ENCODE measurements around the gene WDR37.
A peak's percentile ranks its signal among the peaks of the same experiment; 100 is the strongest.
"Not testable (repeated sequence)": the region's sequence is repeated elsewhere in the genome, so short reads cannot be mapped to it uniquely, and the experiment has no call there.

WDR37 gene

DNA sequence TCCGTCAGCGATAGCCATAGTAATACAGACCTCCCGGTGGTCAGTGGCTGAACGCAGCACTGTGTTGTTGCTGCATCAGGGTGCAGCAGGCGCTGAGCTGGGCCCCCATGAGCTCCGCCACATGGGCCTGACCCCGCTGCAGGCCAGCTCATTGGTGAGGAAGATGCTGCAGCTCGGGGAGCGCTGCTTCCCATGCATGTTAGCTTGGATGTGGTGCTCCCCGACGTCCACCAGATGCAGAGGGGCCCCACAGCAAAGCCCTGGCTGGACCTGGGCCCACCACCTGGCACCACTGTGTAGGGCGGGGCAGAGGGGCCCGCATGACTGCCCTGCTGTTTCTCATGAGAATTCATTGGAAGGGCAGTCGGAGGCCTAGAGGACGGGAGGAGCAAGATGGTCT is 50.8 kb downstream of the WDR37 start:
- no peak for DNase-seq (ENCODE audit: low read depth)

- no peak for DNase-seq (ENCODE audit: low read depth)
Measured at GRCh38 chr10:1107679-1108078, 51.5 kb downstream of the WDR37 start.

DNA sequence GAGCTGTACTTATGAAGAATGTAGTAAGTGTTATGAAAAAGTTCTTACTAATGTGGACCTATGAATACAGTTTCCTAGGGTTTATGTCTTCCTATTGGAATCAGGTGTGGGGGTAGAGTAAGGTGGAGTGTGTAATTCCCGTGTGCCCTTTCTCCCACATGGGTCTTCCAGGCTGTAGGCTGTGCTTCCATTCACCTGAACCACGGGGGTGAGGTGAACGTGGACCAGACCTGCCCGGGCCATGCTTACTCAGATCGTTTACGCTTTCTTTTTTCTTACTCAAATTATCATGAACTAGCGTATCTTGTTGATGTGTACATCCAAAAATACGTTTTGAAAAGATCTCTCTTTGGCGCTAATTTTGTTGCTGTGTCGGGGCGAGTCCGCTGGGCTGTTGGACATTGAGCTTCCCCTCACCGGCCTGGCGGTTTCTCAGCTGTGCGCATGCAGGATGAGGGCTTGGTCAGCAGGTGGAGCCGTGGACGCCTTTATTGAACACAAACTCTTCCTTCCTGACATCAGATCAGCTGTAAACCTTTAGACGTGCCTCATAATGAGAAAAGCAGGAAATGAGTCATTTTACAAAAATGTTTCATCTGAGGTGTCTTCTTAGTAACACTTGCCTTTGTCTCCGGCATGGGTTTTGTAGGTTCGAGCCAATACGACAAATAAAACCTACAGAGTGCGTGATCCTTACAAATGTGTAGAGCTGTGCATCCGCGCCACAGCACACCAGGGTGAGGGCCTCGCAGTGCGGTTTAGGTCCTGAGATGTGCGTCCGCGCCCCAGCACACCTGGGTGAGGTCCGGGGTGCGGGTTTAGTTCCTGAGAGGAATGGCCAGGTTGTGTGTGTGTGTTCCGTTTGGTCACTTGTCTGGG is 53.8 kb downstream of the WDR37 start:
- DNase-seq (ENCODE audit: low read depth) = peak; percentile 65

DNA sequence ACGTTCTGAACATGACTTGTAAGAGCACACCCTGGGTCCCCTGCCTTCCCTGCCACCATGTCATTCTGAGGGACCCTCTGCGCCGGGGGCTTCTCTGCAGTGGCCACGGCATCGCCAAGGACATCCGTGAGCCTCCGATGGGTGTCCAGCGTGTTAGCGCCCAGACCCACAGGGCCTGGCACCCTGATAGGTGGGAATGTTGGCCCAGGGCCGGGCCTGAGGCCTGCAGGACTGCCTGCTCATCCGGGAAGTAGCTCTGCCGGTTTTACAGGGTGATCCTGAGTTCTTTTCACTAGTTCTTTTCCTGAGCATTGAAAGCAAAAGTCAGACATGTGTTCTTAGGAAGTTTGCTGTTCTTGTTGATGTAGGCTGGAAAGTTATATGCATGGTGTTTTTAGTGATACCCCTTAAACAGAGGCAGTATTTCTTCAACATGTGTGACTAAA is 54.5 kb downstream of the WDR37 start:
- no peak for DNase-seq (ENCODE audit: low read depth)

DNA sequence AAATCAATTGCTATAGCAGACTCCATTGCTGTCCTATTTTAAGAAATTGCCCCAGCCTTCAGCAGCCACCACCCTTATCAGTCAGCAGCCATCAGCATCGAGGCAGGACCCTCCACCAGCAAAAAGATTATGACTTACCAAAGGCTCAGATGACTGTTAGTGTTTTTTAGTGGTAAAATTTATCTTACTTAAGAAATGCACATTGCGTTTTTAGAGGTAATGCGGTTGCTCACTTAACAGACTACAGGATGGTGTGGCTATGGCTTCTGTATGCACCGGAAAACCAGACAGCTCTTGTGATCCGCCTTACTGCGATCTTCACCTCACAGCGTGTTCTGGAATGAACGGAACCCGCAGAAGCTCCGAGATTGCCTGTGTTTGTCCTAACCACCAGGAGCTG is 58.1 kb downstream of the WDR37 start:
- DNase-seq (ENCODE audit: low read depth) = no peak

DNA sequence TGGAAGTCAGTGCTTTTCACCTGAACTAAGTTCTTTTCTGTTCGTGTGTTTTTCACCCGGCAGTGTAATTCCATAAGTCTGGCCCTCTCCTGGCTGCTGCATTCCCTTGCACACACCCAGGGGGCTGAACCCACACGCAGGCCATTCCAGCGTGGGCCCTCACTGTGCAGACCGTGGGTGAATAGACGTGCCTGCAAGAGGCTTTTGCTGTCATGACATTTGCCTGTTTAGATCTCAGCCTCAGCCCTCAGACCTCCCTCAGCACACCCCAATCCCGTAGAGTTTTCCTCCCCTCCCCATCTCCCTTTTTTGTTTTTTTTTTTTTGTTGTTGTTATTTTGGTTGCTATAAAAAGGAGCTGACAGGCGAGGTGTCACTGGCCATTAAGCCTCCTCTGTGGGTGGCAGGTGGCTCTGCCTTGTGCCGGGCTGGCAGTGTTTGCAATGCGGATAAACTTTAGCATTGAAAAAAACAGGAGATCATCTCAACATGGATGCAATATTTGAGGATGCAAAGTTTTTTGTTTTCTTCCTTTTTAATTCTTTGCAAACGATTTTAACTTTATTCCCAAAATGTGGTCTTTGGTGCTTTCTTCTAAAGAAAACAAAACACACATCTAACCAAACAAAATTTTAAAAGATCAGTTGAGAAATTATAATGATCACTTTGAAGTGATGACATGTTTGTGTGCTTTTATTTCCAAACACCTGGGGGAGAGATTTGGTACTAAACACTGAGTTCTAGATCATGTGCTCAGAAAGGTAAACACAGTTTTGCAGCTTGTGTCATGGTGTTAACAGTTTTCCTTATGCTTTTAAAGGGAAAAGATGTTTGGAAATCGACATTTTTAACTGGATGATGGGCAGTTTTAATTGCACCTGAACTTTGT is 58.8 kb downstream of the WDR37 start:
- no peak for DNase-seq (ENCODE audit: low read depth)

GRCh38 chr10:1115607-1115955 is 59.4 kb downstream of the WDR37 start:
- no peak for DNase-seq (ENCODE audit: low read depth)

DNA sequence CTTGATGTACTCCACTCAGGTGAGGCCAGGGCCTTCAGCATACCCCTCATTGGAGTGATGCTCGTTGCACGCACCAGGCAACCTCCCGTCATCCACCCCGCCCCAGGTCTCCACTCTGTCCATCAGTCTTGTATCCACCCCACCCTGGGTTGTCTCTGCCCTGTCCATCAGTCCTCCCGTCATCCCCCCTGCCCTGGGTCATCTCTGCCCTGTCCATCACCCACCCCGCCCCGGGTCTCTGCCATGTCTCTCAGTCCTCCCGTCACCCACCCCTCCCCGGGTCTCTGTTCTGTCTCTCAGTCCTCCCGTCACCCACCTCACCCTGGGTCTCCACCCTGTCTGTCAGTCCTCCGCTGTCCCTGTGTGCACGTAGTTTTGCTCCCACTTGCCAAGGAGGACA is 59.9 kb downstream of the WDR37 start:
- no peak for DNase-seq (ENCODE audit: low read depth)

- DNase-seq (ENCODE audit: low read depth) = no peak
Measured at GRCh38 chr10:1116696-1117280, 60.6 kb downstream of the WDR37 start.

- DNase-seq (ENCODE audit: low read depth) = no peak
Measured at GRCh38 chr10:1117651-1118050, 61.5 kb downstream of the WDR37 start.

- not testable (repeated sequence) for DNase-seq (ENCODE audit: low read depth)
Measured at GRCh38 chr10:1118318-1118717, 62.1 kb downstream of the WDR37 start.

GRCh38 chr10:1119027-1119426 is 62.8 kb downstream of the WDR37 start:
- no peak for DNase-seq (ENCODE audit: low read depth)

GRCh38 chr10:1119501-1119900 is 63.3 kb downstream of the WDR37 start:
- DNase-seq (ENCODE audit: low read depth) = no peak

- no peak for DNase-seq (ENCODE audit: low read depth)
Measured at GRCh38 chr10:1120306-1120705, 64.1 kb downstream of the WDR37 start.

GRCh38 chr10:1120801-1121211 is 64.6 kb downstream of the WDR37 start:
- no peak for DNase-seq (ENCODE audit: low read depth)

- no peak for DNase-seq (ENCODE audit: low read depth)
Measured at GRCh38 chr10:1121271-1121970, 65.2 kb downstream of the WDR37 start.

- no peak for DNase-seq (ENCODE audit: low read depth)
Measured at GRCh38 chr10:1122349-1122748, 66.2 kb downstream of the WDR37 start.

DNA sequence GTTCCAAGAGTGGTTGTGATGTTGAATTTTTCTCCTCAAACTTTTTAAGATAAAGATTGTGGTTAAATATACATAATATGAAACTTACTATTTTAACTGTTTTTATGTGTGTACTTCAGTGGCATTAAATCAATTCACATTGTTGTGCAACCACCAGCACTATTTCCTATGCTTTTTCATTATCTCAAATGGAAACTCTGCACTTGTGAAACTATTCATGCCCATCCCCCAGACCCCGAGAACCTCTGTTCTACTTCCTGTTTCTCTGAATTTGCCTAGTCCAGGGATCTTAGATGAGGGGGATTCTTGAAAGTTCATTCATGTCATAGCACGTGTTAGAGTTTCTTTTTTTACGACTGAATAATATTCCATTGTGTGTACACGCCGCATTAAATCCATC is 67.0 kb downstream of the WDR37 start:
- DNase-seq (ENCODE audit: low read depth) = no peak

DNA sequence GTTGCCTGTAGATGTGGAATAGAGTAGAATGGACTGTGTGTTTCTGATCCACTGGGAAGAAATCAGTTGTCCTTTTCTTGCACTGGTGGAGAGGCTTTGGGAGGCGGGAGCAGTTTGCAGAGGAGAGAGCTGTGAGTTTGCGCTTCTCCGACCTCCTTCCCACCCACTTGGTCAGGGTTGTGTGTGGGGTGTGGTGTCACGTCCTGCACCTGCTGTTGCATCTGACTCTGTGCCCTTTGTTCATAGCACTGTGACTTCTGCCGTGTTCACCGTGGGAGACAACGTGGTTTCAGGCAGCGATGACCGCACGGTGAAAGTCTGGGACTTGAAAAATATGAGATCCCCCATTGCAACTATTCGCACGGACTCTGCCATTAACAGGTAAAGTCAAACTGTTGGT is 67.8 kb downstream of the WDR37 start:
- no peak for DNase-seq (ENCODE audit: low read depth)

DNA sequence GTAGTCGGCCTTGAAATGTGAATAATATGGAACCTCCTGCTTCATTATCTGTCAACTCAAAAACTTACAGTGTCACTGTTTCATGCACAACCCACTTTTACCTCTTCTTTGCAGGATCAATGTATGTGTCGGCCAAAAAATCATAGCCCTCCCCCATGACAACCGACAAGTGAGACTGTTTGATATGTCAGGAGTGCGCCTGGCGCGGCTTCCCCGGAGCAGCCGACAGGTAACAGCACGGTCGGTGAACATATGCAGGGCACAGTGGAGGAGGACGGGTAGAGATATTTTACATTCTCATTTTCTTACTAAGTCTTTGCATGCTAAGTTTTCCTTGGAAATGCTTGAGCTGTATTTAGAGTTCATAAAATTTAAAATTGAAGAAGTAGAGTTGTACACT is 68.6 kb downstream of the WDR37 start:
- DNase-seq (ENCODE audit: low read depth) = no peak

- DNase-seq (ENCODE audit: low read depth) = no peak
Measured at GRCh38 chr10:1126461-1126860, 70.3 kb downstream of the WDR37 start.

DNA sequence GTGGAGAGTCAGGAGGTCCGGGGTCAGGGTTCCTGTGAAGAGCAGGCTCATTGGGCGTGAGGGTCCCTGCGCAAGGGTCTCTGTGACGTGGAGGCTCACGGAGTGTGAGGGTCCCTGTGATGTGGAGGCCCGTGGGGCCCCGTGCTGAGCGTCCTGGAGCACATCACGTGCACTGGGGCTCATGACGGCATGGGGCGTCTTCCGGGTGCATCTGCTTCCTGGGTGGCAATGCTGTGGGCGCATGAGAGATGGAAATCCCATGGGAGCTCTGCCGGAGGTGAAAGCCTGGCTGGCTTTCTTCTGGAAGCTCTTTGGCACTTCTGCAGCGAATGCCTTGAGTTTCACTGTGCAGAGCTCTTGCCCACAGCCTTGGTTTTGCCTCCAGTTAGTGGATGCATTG is 71.4 kb downstream of the WDR37 start:
- no peak for DNase-seq (ENCODE audit: low read depth)
